ENCODE results near the gene SPATA2.
"Not testable (repeated sequence)": the region's sequence is repeated elsewhere in the genome, so short reads cannot be mapped to it uniquely, and the experiment has no call there.

The SPATA2 gene

DNA sequence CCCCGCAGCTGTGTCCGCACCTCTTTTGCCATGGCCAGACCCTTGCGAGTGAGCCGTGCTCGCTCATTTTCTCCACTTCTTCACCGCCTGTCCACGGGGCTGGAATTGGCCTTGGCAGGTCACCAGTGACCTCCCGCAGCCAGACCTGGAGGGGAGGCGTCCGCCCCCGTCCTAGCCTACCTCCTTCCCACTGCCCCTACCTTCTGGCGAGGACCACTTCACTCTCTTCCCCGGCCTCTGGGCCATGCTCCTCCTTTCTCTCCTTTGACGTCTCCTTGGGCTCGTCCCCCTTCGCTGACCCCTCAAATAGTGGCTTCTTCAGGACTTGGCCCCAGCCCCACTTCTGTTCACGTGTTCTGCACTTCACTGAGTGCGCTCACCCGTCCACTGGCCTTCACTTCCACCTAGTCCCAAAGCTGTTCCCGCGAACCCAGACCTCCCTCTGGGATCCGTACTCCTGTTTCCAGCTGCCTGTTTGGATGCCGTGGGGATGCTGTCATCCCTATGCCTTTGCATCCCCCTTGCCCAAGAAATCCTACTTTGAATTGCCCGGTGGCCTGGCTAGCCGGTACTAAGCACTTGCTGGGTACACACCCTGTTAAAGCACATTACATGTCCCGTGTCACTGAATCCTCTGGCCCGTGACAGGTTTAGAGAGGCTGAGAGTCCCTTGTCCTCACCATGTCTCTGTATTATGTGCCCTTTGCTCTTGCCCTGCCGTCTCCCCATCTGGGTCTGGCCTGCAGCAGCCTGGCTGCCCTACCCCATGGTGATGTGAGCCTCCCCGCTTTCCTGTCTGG is 33.0 kb downstream of the SPATA2 start:
- no peak for DNase-seq

DNA sequence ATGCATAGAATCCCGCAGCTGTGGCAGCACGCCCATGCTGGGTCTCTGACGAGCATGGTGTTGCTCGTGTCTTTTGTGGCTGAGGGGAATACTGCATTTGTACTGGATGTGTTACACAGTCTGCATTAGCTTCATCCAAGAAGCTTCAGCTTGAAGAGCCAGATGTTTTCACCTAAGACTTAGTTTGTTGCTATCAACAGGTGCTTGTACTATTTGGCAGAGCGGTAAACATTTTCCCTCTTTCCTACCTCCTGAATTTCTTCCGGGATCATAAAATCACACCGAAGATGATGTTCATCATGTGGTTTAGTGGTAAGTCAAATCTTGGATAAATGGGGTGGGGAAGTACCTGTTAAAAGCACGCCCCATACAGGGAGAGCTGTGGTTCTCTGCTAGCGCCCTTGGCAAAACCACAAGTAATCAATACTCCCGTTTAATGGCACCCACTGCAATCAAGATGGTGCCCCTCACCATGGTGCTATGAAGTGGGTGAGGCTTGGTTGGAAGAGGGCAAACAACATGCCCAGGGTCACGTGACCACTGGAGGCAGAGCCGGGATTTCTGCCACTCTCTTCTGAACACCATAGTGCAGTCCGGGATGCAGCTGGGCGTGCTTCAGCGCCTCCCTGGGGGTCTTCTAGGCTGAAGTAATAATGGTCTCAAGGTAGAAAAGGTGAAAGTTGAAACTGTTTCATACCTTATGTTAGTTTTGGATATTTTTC is 34.4 kb downstream of the SPATA2 start:
- DNase-seq: no peak

DNA sequence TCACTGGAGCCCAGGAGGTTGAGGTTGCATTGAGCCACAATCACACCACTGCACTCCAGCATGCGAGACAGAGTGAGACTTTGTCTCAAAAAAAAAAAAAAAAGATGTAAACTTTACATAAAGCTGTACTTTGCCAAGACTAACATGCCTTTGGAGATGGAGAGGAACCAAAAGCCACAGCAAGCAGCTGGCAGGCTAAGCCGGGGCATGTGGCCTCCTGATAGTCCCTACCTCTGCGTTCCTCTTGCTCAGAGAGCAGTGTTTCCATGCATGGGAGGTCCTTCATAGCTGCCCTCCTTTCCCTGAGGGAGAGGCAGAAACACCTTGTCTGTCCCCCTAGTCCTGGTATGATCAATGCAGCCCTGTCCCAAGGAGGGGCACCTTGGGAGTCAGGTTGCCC is 35.2 kb downstream of the SPATA2 start:
- no peak for DNase-seq

DNA sequence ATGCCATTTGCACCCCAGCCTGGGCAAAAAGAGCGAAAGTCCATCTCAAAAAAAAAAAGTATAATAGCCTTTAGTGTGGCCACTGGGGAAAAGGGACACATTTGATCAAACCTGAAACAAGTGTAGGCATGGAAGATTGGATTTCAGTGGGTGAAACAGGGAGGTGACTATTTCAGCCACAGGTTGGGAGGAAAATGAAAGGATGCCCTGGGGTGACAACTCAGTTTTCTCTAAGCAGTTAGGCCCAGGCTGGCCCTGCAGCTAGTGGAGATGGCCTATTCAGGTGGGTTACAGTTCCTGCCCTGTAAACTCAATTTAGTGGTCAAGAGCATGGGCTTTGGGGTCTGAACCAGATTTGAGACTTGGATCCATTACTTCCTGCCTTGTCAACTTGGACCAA is 36.4 kb downstream of the SPATA2 start:
- no peak for DNase-seq

DNA sequence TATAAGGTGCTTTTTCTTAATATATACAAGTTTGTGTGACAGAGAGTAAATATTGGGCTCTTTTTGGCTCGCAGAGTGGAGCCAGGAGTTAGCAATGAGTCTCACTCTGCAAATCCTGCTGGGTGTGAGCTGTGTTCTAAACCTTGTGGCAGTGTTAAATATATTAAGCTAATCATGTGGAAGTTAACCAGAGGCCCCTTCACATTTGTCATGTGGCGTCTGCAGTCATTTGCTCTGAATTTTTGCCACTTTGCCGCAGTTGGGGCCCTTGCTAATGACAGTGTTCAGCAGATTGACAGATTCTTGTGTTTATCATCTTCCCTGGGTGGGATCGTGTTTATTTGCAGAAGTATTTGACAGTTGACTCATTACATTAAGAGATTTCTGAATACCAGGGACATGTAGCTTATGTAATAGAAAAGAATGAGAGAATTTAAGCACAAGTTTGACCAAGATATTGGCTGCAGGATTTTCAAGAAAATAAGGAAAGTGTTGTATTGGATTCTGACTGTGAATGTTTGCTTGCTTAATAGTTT is 37.9 kb downstream of the SPATA2 start:
- no peak for DNase-seq

DNA sequence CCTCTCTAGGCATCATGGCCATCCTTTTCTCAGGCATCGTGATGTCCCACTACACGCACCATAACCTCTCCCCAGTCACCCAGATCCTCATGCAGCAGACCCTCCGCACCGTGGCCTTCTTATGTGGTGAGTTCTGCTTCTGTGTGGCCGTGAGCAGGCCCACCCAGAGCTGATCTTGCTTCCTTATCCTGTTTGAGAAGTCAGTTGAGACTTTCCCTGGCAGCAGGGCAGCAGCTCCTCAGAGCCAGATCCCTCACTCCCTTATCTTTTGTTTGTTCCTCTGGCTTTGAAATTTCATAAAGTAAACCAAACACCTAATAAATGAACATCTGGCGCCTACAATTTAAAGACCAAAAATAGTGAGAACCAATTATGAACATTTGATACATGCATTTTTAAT is 40.6 kb downstream of the SPATA2 start:
- DNase-seq: no peak

DNA sequence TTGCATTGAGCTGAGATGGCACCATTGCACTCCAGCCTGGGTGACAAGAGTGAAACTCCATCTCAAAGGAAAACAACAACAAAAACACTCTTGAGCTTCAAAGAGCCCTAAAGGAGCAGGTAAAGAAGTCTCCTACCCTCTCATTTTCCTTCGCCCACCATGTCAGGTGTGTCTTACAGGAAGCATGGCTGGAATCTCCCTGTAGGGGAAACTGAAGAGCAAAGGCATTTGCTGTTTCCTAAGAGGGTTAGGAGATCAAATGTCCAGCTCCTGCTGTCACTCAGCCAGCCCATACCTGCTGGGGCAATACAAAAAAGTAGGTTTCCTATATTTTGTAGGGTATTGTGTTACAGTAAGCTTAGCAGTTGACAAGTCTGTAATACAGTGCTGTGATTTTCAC is 43.3 kb downstream of the SPATA2 start:
- no peak for DNase-seq

DNA sequence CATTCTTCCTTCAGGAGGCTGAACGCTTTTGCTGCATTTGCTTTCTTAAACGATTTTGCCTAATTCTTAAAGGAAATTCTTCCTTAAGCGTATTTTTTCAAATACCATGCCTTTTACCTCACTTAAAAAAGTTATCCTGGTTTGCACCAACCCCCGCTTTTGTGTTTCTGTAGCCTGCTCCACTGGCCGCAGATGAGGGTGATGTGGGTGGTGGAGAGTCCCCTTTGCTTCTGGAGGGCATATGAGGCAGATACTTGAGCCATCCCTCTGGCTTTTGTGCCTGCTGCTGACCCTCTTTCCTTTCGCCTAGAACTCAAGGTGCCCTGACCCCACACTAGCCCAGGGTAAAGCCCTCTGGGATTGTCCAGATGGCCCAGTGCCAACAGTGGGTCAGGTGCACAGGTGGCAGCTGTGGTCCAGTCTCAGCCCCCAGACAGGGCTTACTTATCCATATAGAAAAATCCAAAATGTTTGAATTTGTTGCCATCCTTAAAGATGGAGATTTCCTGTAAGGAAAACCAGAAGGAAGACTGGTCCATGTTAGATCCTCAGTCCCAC is 43.9 kb downstream of the SPATA2 start:
- no peak for DNase-seq

DNA sequence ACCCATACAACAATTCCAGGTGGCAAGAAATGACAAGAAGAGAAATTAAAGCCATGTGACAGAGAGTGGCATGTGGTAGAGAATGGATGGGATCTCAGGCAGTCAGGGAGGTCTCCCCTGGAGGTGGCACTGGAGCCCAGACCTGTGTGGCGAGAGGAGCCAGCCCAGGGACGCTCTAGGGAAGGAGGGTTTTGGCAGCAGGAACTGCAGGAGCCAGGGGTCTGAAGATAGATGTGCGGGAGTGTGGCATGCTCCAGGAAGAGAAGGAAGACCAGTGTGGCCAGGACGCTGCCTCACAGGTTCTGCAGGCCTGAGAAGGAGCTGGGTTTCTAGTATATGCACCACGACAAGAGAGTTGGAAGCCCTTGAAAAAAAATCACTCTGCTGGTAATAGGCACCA is 45.1 kb downstream of the SPATA2 start:
- no peak for DNase-seq

DNA sequence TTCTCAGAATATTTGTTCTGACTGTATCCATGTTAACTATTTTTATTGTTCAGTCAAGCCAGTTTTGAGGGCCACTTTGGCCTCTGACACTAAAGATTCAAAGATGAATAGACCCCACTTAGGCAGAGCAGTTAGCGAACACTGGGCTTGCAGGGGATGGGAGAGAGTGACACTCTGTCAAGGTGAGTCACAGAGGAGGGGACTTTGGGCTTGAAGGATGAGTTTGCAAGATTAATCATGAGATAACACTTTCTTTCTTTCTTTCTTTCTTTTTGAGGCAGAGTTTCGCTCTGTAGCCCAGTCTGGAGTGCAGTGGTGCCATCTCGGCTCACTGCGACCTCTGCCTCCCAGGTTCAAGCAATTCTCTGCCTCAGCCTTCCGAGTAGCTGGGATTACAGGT is 46.4 kb downstream of the SPATA2 start:
- DNase-seq: no peak

DNA sequence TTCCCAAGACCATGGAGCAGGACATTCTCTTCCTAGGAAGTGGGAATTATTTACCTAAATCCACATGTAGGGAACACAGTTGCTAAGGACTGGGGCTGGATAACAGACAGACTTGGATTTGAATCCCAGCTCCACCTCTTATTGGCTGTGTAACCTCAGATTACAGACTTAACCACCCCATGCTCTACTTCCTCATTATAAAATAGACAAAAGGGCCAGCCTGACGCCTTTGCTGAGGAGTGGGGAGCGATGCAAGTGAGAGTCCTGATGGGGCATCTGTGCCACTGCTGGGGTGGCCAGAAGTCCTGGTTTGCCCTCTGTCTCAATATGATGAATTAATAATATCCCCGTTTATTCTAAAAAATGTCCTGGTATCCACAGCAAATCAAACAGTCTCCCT is 46.8 kb downstream of the SPATA2 start:
- DNase-seq: no peak

DNA sequence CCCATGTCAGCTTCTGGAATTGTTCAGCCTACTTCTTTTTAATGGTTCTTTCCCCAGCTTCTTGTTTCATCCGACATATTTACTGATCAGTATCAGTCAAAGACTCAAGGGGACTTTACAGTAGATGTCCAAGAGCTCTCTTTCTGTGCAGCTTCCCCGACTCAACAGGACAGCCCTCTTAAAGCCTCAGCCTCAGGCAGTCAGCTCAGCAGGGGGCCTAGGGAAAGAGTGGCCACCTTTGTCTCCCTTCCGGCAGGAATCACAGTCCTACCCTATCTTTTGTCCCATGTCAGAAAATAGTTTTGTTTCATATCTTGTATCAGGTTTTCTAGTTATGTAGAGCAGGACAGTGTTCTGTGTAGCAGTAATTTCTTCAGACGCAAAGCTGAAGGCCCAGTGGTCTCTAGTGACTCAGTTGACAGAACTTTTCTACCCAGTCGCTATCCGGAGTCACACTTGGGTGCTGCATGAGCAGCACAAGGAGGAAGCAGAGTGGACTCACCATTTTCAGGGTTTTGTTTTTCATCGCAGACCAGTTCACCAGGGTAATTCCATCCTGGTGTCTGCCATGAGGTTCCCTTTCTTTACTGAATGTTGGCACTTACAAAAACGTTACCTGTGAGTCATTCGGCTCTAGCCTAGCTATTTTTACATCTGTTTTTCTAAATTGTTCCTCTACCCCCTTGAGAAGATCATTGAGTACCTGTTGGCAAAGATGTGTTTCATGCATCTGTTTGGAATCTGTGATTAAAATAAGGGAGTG is 47.7 kb downstream of the SPATA2 start:
- DNase-seq: no peak

DNA sequence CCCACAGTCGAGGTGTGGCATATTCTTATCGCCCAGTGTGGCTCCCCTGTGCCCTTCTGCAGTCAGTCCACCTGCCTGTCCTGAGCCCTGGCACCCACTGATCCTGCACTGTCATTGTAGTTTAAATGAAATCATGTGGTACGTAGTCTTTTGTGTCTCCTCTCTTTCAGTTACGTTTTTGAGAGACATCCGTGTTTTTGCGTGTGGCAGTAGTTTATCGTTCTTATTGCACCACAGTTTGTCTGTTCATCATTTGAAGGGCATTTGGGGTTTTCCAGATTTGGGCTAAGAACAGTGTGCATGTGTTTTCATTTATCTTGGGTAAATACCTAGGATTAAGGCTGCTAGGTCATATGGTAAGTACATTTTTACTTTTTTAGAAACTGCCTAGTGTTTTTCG is 49.3 kb downstream of the SPATA2 start:
- DNase-seq: no peak

DNA sequence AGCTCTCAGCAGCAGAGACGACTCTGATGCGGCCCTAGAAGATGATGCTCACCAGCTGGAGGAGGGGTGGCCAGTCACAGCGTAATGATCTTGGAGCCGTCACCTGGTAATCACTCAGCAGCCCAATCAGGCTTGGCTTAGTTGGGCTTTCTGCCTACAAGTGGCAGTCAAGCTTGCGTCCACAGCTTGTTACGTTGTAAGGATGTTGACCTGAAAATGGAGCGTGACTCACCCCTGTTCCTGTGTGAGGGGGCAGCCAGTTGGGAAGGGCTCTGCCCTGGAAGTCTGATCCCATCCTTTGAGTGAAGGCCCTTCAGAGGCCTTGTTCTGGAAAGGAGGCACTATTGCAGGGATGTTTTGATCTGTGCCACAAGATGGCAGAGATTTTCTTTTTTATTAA is 49.8 kb downstream of the SPATA2 start:
- no peak for DNase-seq

DNA sequence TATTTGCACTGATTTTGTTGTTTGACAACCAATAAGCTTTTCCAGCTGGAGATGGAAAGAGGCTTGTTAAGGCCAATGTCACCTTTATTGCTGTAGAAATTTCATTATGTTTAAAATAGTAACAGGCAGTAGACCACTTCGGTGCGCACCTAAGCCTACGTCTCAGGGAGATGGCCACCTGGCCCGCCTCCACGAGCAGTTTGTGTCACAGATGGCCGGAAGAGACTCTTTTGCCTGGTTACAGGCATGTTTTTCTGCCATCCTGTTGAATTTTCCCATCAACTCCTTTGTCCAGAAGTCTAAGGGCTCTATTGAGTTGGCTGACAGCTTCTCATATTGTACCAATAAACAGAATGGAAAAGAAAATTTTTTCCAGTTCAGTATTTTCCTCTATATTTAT is 51.7 kb downstream of the SPATA2 start:
- DNase-seq: no peak

DNA sequence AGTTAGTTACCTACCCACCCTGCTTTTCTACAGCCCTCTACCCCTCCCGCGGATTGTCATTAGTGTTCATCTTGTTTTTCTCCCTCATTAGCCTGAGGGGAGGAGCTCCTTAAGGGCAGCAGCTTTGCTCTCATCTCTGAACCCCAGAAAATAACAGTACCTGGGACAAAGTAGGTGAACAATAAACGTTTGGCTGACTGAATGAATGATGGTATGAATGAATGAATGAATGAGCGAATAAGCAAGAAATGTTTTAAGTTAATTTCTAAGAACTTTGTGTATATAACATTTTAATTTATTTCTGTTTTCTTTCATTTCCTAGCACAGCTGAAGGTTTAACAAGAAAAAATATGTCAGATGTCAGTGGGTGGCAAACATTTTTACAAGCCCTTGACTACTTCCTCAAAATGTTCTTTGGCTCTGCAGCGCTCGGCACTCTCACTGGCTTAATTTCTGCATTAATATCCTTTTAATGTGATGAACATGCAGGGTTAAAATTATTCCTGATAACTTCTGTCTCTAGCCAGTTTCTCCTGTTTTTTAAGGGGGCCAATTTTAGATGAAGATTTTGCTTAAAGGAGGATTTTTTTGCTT is 52.6 kb downstream of the SPATA2 start:
- no peak for DNase-seq

DNA sequence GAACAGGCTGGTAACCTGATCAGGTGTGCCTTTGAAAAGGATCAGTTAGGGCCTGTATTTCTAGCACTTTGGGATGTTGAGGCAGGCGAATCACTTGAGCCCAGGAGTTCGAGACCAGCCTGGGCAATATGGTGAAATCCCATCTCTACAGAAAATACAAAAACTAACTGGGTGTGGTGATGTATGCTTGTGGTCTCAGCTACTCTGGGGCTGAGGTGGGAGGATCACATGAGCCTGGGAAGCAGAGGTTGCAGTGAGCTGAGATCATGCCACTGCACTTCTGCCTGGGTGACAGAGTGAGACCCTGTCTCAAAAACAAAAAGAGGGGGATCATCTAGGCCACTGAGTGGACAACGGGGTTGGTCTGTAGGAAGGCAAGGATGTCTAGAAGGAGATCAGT is 54.1 kb downstream of the SPATA2 start:
- DNase-seq: not testable (repeated sequence)

DNA sequence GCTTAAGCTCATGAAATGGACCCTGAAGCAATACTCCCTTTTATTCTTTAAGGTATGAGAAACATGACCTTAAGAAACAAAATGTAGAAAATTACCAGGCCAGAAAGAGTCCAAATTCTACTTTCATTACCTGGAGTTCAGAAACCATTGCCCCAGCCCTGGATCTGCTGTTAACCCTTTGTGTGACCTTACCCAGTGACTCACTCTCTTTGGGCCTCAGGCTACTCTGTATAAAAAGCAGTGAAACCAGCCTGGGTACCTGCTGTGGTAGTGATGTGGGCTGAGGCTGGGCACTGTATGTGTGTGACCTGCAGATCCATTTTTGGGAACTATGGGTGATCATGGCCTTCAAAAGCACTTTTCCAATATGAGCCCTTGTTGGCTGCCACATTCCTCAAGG is 55.5 kb downstream of the SPATA2 start:
- DNase-seq: no peak

DNA sequence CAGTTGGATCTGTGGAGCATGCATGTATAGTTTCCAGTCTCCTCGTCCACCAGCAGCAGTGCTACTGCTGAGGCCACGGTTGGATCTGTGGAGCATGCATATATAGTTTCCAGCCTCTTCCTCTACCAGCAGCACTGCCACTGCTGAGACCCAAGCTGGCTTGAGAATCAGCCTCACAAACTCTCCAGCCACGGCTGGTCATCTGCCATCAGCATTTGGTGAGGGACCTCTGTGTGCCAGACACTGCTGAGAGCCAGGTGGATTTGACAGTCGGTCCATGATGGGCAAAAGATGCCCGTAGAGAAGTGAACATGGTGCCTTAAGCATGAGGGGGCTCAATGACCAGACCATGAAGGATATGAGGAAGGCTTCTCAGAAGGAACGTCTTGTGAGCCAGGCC is 56.3 kb downstream of the SPATA2 start:
- DNase-seq: no peak

DNA sequence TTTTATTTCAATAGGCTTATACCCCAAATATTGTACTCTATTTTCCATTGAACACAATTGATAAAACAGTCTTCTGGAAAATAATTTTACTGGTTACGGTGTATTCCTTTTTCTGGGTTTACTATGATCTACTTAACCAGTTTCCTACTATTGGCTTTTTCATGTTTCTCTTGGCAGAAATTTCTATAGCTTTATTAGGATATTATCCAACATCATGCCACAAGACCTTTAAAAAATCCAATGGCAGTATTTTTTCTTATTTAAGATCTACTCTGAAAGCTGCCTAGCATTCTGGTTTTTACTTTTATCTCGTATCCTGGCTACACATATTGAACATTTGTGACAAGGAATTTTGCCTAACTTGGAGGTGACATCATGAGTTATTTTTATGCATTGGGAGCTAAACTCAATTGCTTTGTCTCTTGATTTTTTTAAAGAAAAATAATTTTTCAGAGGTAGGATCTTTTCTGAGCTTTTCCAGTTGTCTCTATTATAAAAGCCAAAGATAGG is 57.2 kb downstream of the SPATA2 start:
- no peak for DNase-seq

DNA sequence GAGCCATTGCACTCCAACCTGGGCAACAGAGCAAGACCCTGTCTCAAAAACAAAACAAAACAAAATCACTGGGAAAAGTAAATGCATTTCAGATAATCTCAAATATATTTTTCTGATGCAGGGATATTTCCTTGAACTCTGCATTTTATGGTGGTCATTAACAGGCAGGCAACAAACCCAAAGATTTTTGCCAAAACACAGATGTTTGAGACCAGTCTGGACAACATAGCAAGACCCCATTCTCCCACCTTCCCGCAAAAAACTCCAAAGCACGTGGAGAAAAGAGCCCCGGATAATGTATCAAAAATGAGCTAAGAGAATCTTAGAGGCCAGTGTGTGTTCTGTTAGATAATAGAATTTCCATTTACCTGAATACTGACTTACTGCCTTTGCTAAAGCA is 58.4 kb downstream of the SPATA2 start:
- DNase-seq: no peak

DNA sequence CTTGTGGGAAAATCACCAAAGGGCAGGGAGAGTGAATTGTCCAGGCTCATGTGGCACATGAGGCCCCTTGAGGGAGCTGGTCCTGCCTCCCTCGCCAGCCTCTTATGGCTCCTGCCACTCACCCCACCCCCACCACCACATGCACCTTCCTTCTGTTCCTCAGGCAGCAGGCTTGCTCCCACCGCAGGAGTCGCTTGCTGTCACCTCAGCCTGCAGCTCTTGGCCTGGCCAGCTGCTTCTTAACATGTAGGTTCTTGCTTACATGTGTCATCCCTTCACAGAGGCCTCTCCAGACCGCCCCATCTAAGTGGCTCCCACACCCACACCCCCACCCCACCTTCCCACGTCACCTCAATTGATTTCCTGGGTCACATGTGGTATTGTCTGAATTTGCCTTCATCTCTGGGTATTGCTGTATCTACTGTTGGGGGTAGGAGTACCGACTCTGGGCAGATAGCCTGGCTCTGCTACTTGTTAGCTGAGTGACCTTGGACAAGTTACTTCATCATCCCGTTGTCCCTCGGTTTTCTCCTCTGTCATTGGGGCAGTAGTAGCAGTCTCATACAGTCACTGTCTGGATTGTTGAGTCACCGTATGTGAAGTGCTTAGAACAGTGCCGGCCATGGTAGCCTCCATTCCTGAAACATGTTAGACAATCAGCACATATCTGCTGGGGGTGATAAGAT is 61.0 kb downstream of the SPATA2 start:
- DNase-seq: no peak
